HepG2 (cell line): Measurements from ENCODE around the gene GMPPB. TPM values are rescaled to one million over a fixed set of nuclear protein-coding genes. Genes with fewer than 3 reads are reported as not detected.

ENCODE experiments used
- ATAC-seq: fragments of 200-7000 bp; cut with Tn5 transposase; 3 replicates; pipeline ENCODE4 v1.9.1; 2020; ENCODE audit warnings: mild to moderate bottlenecking, moderate library complexity
- BruUV-seq: library from RNA; stranded (reverse); fragments of 400-500 nt; replicated peaks from 2 replicates; lab custom pipeline; 2021; lab: Mats Ljungman, UMichigan
- CTCF ChIA-PET: fragments of 300-600 bp; formaldehyde crosslinking; extraction: SDS; loops from one replicate; lab custom pipeline; 2021; ENCODE audit warnings: low total read pairs, inconsistent platforms, low intra/inter-chr PET ratio; lab: Yijun Ruan, JAX
- POLR2A ChIA-PET: fragments of 350-600 bp; sonication (Branson Sonifier 250); formaldehyde crosslinking; loops from one replicate; lab custom pipeline; 2020; ENCODE audit warnings: antibody characterized with exemption, inconsistent platforms; lab: Yijun Ruan, JAX
- DNase-seq: peaks from one replicate; pipeline ENCODE4 v3.0.0-alpha.2; 2015; ENCODE audit warnings: low spot score
- FAIRE-seq: peaks from 3 replicates; lab custom pipeline; 2011; peaks lifted over from hg19 to GRCh38; lab: Jason Lieb, UNC
- H2AFZ ChIP-seq: one replicate; pipeline ENCODE4 v1.6.1; 2011; ENCODE audit warnings: low read length, inconsistent platforms
- H3K27ac ChIP-seq: fragments of 300-600 bp; 3 replicates; pipeline ENCODE4 v1.8.0; 2011; ENCODE audit warnings: mixed run types, mild to moderate bottlenecking, mixed read lengths, low read length, inconsistent platforms; ENCODE audit not compliant: insufficient read depth; ENCODE audit errors: extremely low read length
- H3K27me3 ChIP-seq, 2 experiments: fragments of 200-600 bp in 1 of 2; 2 replicates in 1 of 2; 3 replicates in 1 of 2; pipeline versions ENCODE4 v1.6.0 to v1.8.0; 2011; ENCODE audit warnings: low read length in 2 of 2, mild to moderate bottlenecking in 2 of 2, moderate library complexity in 2 of 2, inconsistent platforms in 1 of 2; ENCODE audit not compliant: insufficient read depth in 2 of 2, control insufficient read depth in 1 of 2
- H3K36me3 ChIP-seq, 2 experiments: fragments of 200-600 bp in 1 of 2; replicated peaks in 1 of 2; 2 replicates in 1 of 2; 3 replicates in 1 of 2; pipeline versions ENCODE4 v1.5.1 to v1.8.0; 2011; ENCODE audit warnings: low read length in 2 of 2, inconsistent platforms in 1 of 2; ENCODE audit not compliant: insufficient read depth in 2 of 2, control insufficient read depth in 1 of 2
- H3K4me1 ChIP-seq: 2 replicates; pipeline ENCODE4 v1.5.1; 2012; ENCODE audit warnings: low read length, inconsistent platforms; ENCODE audit not compliant: insufficient read depth
- H3K4me2 ChIP-seq: 2 replicates; pipeline ENCODE4 v1.6.0; 2011; ENCODE audit warnings: low read depth, low read length, inconsistent platforms
- H3K4me3 ChIP-seq, 3 experiments: fragments of 200-600 bp in 1 of 3; sonication (generic), shearing (Covaris generic) in 1 of 3; replicated peaks in 1 of 3; 2 replicates each; pipeline ENCODE4 v1.5.1; 2011 to 2016; ENCODE audit warnings: low read length in 3 of 3, inconsistent platforms in 2 of 3, low read depth in 2 of 3, mild to moderate bottlenecking in 2 of 3, control low read depth in 1 of 3, mixed read lengths in 1 of 3; ENCODE audit not compliant: insufficient read depth in 1 of 3
- H3K79me2 ChIP-seq: one replicate; pipeline ENCODE4 v1.6.1; 2011; ENCODE audit warnings: low read length, inconsistent platforms; ENCODE audit not compliant: insufficient read depth
- H3K9ac ChIP-seq: 2 replicates; pipeline ENCODE4 v1.6.0; 2011; ENCODE audit warnings: mild to moderate bottlenecking, low read depth, low read length, inconsistent platforms; ENCODE audit not compliant: insufficient read depth
- H3K9me3 ChIP-seq: 2 replicates; pipeline ENCODE4 v1.5.1; 2012; ENCODE audit warnings: mild to moderate bottlenecking, low read length
- H4K20me1 ChIP-seq: 2 replicates; pipeline ENCODE4 v1.6.0; 2011; ENCODE audit warnings: inconsistent platforms, mild to moderate bottlenecking, low read length, moderate library complexity; ENCODE audit not compliant: insufficient read depth
- CREB1 ChIP-seq, 2 experiments: fragments of 450-650 bp in 1 of 2; IDR thresholded peaks; 2 replicates each; pipeline ENCODE4 v1.6.1; 2016 to 2017; ENCODE audit warnings: control low read depth in 1 of 2, mild to moderate bottlenecking in 1 of 2, missing compliant biosample characterization in 1 of 2, missing genetic modification characterization in 1 of 2
- MAFF ChIP-seq: IDR thresholded peaks from 2 replicates; pipeline ENCODE4 v1.6.1; 2011; ENCODE audit warnings: low read depth, low read length, improper control_type of control experiment
- MBNL3 ChIP-seq: fragments of 250-450 bp; sonication (Bioruptor Pico); conservative IDR thresholded peaks from 2 replicates; pipeline ENCODE4 v1.8.0; 2022; ENCODE audit warnings: mild to moderate bottlenecking, inconsistent platforms
- MYC ChIP-seq: sonication (generic); formaldehyde crosslinking; IDR thresholded peaks from 2 replicates; pipeline ENCODE4 v1.9.0; 2021; ENCODE audit warnings: missing genetic modification reagents, borderline replicate concordance
- POLR2A ChIP-seq, 2 experiments: IDR thresholded peaks; 2 replicates each; pipeline ENCODE4 v1.6.1; 2011; ENCODE audit warnings: low read depth in 2 of 2, low read length in 2 of 2, mild to moderate bottlenecking in 1 of 2, moderate library complexity in 1 of 2; ENCODE audit not compliant: insufficient read depth in 1 of 2
- RAD21 ChIP-seq: fragments of 450-650 bp; formaldehyde crosslinking; IDR thresholded peaks from 2 replicates; pipeline ENCODE4 v1.5.0; 2020; ENCODE audit warnings: mild to moderate bottlenecking
- RBM39 ChIP-seq: fragments of 200-400 bp; formaldehyde crosslinking; IDR thresholded peaks from one replicate; pipeline ENCODE4 v1.6.1; 2018; ENCODE audit warnings: antibody characterized with exemption, mild to moderate bottlenecking, low read depth, low read length; ENCODE audit not compliant: poor library complexity, severe bottlenecking
- SP140L ChIP-seq: sonication (generic); formaldehyde crosslinking; IDR thresholded peaks from 2 replicates; pipeline ENCODE4 v1.4.0; 2020; ENCODE audit warnings: missing genetic modification reagents, borderline replicate concordance
- SP4 ChIP-seq: sonication (generic); formaldehyde crosslinking; IDR thresholded peaks from 2 replicates; pipeline ENCODE4 v1.8.1; 2023; ENCODE audit warnings: mild to moderate bottlenecking, missing genetic modification reagents
- SPEN ChIP-seq: sonication (generic); formaldehyde crosslinking; IDR thresholded peaks from 2 replicates; pipeline ENCODE4 v1.5.1; 2020; ENCODE audit warnings: low read depth, mild to moderate bottlenecking, missing genetic modification reagents
- XRCC5 ChIP-seq: fragments of 200-400 bp; formaldehyde crosslinking; optimal IDR thresholded peaks from 2 replicates; pipeline ENCODE3; 2017; ENCODE audit warnings: mild to moderate bottlenecking, low read length
- ZNF251 ChIP-seq: sonication (generic); formaldehyde crosslinking; IDR thresholded peaks from 2 replicates; pipeline ENCODE4 v1.9.0; 2021; ENCODE audit warnings: mild to moderate bottlenecking, missing genetic modification reagents
- WGBS: methylation state at CpG from one replicate; pipeline ENCODE4 v1.1.6; 2017; ENCODE audit warnings: low lambda C conversion rate; 5-methylcytosine and 5-hydroxymethylcytosine counted together
- in situ Hi-C: cut with HindIII; loops from 2 replicates; pipeline ENCODE4 v1.10.0; 2017; ENCODE audit warnings: low pct_unique_long_range_greater_than_20kb; ENCODE audit not compliant: extremely low pct_ligation_motif_present
- intact Hi-C: fragments of 100-400 bp; cut with micrococcal nuclease; formaldehyde crosslinking; loops from one replicate; pipeline ENCODE4 v1.10.0; 2022; ENCODE audit not compliant: unreplicated experiment
- polyA plus RNA-seq, 8 experiments: library from polyadenylated mRNA; depleted of rRNA in 3 of 8; stranded (reverse) in 7 of 8; unstranded in 1 of 8; fragments of >200 nt; fragmentation: Illumina TruSeq in 4 of 8; extraction: Trizol in 4 of 8; gene quantifications; 2 replicates each; pipeline versions ENCODE4 v1.2.1 to v1.2.3, GENCODE V29; 2011 to 2016; ENCODE audit warnings: low read depth in 4 of 8, missing spikeins in 1 of 8, mixed read lengths in 1 of 8; ENCODE audit not compliant: insufficient read depth in 1 of 8
- total RNA-seq, 5 experiments: library from RNA; depleted of rRNA; stranded (reverse); fragments of >200 nt; fragmentation: Illumina TruSeq; extraction: Trizol; gene quantifications; 2 replicates each; pipeline ENCODE4 v1.2.3, GENCODE V29; 2016; ENCODE audit warnings: low read depth in 1 of 5
- TF ChIP-seq, protein P1 (sequence below): sonication (generic); formaldehyde crosslinking; IDR thresholded peaks from 2 replicates; pipeline ENCODE4 v1.9.0; 2022; ENCODE audit warnings: missing genetic modification reagents, mild to moderate bottlenecking, borderline replicate concordance
- TF ChIP-seq, protein P2 (sequence below): sonication (generic); formaldehyde crosslinking; IDR thresholded peaks from 2 replicates; pipeline ENCODE4 v1.9.0; 2021; ENCODE audit warnings: missing genetic modification reagents, borderline replicate concordance
- TF ChIP-seq, protein P3 (sequence below): sonication (generic); formaldehyde crosslinking; IDR thresholded peaks from 2 replicates; pipeline ENCODE4 v1.5.1; 2020; ENCODE audit warnings: mild to moderate bottlenecking, missing genetic modification reagents, moderate library complexity

GMPPB gene
- total and polyA plus RNA-seq, 2 of the 13 experiments (the other 11 are each of a cell fraction or from before 2014, with no cell fraction given), result 6.5 to 23.1 TPM

DNA sequence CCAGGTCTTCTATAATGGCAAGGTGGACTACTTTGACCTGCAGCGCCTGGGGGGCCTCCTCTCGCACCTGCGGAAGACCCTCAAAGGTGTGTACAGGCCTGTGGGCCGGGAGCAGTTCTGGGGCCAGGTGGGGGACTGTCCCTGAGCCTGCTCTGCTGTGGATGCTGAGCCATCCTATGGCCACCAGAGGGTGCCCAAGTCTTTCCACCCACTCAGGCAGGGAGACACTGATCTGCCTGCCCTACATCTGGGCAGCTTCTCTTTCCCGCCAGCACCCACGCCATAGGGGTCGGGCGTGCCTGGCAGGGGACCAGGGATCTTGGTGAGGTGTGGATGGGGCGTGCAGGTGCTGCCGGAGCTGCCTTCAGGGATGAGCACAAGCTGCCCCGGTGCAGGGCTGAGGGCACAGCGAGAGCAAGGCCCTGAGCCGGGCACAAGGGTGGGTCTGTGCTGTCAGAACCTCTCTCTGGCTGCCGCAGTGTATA is 20.3 kb downstream of the GMPPB start:
- no peaks in the 10 kb centered on the region for H4K20me1 ChIP-seq
- H3K4me2 ChIP-seq, result no peak overlapping the region
- no peak overlapping the region for H3K27ac ChIP-seq
- no peaks in the 10 kb centered on the region for H3K9me3 ChIP-seq
- H3K79me2 ChIP-seq, result no peaks in the 10 kb centered on the region
- no peak overlapping the region for H3K4me3 ChIP-seq
- ATAC-seq, result peak; percentile 87
- H3K27me3 ChIP-seq, result no peaks in the 10 kb centered on the region; a peak in 1 of 5 replicates
- H3K9ac ChIP-seq, result no peak overlapping the region
- peaks cover 37 to 77% of the 10 kb centered on the region in 2 experiments for H3K36me3 ChIP-seq
- intact Hi-C loops (loop anchor here (1.0 to 2.0 kb wide), 2 partner anchors 136 to 203 kb away; no protein-coding TSS in a partner anchor), in situ Hi-C loops (loop anchor here (5.0 kb wide), 2 partner anchors 134 to 204 kb away; no protein-coding TSS in a partner anchor)
- no TSS peak for BruUV-seq
- WGBS, result 80% methylated on average over 12 of the region's 14 CpGs
- no peaks in the 10 kb centered on the region for H3K4me1 ChIP-seq
- ChIA-PET POLR2A (no interaction called here), CTCF (interaction anchor here (1.7 to 2.3 kb wide), 2 partner anchors 136 to 203 kb away, joined by 7 to 14 read pairs; no protein-coding TSS in a partner anchor)
- no peak overlapping the region for H2AFZ ChIP-seq
- peak; percentile 57 for FAIRE-seq
- peak; percentile 60 for DNase-seq
- TF ChIP-seq ZNF251 (CRISPR knock-in tag) (no peak), SP4 (peak; percentile 26; the same call in 1 of the 2 replicates), SPEN (CRISPR knock-in tag) (peak; percentile 46; the same call in 1 of the 2 replicates), MBNL3 (CRISPR knock-in tag) (no peak), RBM39 (no peak), MYC (CRISPR knock-in tag) (no peak), MAFF (no peak), XRCC5 (peak; percentile 29), SP140L (CRISPR knock-in tag) (no peak), RAD21 (CRISPR knock-in tag) (peak; percentile 85), POLR2A (IDR thresholded peaks at IDR 0.05; ENCODE audit: insufficient read depth in 1 of 2, low read depth in 2 of 2, low read length in 2 of 2) (no peak), CREB1 (IDR thresholded peaks at IDR 0.05) (no peak), CREB1 (CRISPR knock-in tag; IDR thresholded peaks at IDR 0.05) (no peak)
- TF ChIP-seq, protein P1, sequence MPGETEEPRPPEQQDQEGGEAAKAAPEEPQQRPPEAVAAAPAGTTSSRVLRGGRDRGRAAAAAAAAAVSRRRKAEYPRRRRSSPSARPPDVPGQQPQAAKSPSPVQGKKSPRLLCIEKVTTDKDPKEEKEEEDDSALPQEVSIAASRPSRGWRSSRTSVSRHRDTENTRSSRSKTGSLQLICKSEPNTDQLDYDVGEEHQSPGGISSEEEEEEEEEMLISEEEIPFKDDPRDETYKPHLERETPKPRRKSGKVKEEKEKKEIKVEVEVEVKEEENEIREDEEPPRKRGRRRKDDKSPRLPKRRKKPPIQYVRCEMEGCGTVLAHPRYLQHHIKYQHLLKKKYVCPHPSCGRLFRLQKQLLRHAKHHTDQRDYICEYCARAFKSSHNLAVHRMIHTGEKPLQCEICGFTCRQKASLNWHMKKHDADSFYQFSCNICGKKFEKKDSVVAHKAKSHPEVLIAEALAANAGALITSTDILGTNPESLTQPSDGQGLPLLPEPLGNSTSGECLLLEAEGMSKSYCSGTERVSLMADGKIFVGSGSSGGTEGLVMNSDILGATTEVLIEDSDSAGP, result peak; percentile 58; the same call in 1 of the 2 replicates
- TF ChIP-seq, protein P2, sequence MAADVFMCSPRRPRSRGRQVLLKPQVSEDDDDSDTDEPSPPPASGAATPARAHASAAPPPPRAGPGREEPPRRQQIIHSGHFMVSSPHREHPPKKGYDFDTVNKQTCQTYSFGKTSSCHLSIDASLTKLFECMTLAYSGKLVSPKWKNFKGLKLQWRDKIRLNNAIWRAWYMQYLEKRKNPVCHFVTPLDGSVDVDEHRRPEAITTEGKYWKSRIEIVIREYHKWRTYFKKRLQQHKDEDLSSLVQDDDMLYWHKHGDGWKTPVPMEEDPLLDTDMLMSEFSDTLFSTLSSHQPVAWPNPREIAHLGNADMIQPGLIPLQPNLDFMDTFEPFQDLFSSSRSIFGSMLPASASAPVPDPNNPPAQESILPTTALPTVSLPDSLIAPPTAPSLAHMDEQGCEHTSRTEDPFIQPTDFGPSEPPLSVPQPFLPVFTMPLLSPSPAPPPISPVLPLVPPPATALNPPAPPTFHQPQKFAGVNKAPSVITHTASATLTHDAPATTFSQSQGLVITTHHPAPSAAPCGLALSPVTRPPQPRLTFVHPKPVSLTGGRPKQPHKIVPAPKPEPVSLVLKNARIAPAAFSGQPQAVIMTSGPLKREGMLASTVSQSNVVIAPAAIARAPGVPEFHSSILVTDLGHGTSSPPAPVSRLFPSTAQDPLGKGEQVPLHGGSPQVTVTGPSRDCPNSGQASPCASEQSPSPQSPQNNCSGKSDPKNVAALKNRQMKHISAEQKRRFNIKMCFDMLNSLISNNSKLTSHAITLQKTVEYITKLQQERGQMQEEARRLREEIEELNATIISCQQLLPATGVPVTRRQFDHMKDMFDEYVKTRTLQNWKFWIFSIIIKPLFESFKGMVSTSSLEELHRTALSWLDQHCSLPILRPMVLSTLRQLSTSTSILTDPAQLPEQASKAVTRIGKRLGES, result no peak
- TF ChIP-seq, protein P3, sequence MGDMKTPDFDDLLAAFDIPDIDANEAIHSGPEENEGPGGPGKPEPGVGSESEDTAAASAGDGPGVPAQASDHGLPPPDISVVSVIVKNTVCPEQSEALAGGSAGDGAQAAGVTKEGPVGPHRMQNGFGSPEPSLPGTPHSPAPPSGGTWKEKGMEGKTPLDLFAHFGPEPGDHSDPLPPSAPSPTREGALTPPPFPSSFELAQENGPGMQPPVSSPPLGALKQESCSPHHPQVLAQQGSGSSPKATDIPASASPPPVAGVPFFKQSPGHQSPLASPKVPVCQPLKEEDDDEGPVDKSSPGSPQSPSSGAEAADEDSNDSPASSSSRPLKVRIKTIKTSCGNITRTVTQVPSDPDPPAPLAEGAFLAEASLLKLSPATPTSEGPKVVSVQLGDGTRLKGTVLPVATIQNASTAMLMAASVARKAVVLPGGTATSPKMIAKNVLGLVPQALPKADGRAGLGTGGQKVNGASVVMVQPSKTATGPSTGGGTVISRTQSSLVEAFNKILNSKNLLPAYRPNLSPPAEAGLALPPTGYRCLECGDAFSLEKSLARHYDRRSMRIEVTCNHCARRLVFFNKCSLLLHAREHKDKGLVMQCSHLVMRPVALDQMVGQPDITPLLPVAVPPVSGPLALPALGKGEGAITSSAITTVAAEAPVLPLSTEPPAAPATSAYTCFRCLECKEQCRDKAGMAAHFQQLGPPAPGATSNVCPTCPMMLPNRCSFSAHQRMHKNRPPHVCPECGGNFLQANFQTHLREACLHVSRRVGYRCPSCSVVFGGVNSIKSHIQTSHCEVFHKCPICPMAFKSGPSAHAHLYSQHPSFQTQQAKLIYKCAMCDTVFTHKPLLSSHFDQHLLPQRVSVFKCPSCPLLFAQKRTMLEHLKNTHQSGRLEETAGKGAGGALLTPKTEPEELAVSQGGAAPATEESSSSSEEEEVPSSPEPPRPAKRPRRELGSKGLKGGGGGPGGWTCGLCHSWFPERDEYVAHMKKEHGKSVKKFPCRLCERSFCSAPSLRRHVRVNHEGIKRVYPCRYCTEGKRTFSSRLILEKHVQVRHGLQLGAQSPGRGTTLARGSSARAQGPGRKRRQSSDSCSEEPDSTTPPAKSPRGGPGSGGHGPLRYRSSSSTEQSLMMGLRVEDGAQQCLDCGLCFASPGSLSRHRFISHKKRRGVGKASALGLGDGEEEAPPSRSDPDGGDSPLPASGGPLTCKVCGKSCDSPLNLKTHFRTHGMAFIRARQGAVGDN (CRISPR knock-in tag), result peak; percentile 45
